ENCODE results near the gene CCDC83. TPM values are rescaled to one million over a fixed set of nuclear protein-coding genes. Genes with fewer than 3 reads are reported as not detected.

The CCDC83 gene
- total and polyA plus RNA-seq, 12 donors: not detected

DNA sequence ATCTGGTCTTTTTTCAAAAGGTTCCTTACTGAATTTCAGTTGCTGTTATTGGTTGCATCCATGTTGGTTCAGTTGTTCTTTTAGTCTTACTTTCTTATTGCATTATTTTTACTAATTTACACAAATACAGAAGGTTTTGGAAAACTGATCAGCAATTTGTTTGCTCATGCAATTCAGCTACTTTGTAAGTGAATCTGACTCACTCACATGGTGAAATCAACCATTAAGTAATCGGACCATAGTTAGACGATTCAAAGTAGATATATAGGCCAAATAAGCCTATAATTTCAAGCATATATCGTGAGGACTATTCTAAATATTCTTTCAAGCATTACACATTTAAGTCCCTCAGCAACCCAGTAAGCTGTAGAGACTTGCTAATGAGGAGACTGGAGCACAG is 41.7 kb downstream of the CCDC83 start:
- ATAC-seq: no peak
- intact Hi-C loops (cut with DNase I): no loop called here
- H3K27me3 ChIP-seq: no peaks in the 10 kb centered on the region
- H3K4me1 ChIP-seq: peaks cover 0 to 3% (median 0%) of the 10 kb centered on the region in 9 donors
- 93 to 96% methylated on average over 3 of the region's 3 CpGs for WGBS, 2 donors
- TF ChIP-seq, protein P1, sequence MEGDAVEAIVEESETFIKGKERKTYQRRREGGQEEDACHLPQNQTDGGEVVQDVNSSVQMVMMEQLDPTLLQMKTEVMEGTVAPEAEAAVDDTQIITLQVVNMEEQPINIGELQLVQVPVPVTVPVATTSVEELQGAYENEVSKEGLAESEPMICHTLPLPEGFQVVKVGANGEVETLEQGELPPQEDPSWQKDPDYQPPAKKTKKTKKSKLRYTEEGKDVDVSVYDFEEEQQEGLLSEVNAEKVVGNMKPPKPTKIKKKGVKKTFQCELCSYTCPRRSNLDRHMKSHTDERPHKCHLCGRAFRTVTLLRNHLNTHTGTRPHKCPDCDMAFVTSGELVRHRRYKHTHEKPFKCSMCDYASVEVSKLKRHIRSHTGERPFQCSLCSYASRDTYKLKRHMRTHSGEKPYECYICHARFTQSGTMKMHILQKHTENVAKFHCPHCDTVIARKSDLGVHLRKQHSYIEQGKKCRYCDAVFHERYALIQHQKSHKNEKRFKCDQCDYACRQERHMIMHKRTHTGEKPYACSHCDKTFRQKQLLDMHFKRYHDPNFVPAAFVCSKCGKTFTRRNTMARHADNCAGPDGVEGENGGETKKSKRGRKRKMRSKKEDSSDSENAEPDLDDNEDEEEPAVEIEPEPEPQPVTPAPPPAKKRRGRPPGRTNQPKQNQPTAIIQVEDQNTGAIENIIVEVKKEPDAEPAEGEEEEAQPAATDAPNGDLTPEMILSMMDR (IDR thresholded peaks at IDR 0.05): no peak
- H3K27ac ChIP-seq: no peak overlapping the region
- no peak for DNase-seq
- H3K36me3 ChIP-seq: no peaks in the 10 kb centered on the region
- H3K4me3 ChIP-seq: no peak overlapping the region
- H3K9me3 ChIP-seq: no peaks in the 10 kb centered on the region

DNA sequence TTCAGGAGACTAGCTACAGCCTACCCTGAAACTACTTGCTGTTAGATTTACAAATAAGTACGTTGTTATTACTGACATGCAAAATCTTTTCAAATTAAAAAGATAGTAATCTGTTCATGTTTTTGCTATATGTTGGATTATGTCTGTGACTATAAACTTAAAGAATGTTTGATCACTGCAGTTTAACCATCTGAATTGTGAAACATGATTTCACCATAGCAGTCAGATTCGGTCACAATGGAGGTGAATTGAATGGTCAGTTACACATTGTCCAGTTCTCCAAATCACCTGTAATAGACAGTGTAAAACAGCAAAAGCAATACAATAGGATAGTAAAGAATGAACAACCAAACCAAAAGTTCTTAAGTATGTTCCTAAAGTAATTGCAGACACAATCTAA is 43.3 kb downstream of the CCDC83 start:
- Histone ChIP-seq H3K4me3 (no peak overlapping the region), H3K27ac (no peak overlapping the region), H3K4me1 (peaks cover 0 to 7% (median 0%) of the 10 kb centered on the region in 9 donors), H3K36me3 (no peaks in the 10 kb centered on the region), H3K9me3 (no peaks in the 10 kb centered on the region), H3K27me3 (no peaks in the 10 kb centered on the region)
- no peak for ATAC-seq
- intact Hi-C loops (cut with DNase I): no loop called here
- no peak for DNase-seq
- TF ChIP-seq, protein P1 (IDR thresholded peaks at IDR 0.05): no peak
- 49 to 51% methylated on average over 2 of the region's 2 CpGs for WGBS, 2 donors

DNA sequence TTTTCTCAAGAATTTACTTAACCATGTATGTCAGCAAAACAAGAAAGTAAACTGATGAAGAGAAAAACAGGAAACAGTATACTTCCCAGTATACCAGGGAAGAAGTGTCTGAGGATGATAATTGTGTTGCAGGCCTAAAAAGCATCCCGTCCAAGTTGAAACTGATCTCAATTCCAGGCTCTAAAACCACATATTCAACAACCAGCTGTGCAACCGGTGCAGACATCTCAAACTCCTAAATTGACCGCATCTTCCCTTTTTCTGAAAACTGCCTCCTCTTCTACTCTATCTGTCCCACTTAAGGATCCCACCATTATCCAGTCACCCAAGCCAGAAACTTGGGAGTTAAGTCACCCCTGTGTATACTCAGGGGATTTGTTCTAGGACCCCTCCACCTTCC is 47.2 kb downstream of the CCDC83 start:
- Histone ChIP-seq H3K4me1 (peaks cover 0 to 7% (median 0%) of the 10 kb centered on the region in 9 donors), H3K36me3 (no peaks in the 10 kb centered on the region), H3K27me3 (no peaks in the 10 kb centered on the region), H3K27ac (no peak overlapping the region), H3K9me3 (no peaks in the 10 kb centered on the region), H3K4me3 (no peak overlapping the region)
- intact Hi-C loops (cut with DNase I): no loop called here
- no peak for DNase-seq
- TF ChIP-seq, protein P1 (IDR thresholded peaks at IDR 0.05): no peak
- no peak for ATAC-seq
- 79 to 88% methylated on average over 3 of the region's 3 CpGs for WGBS, 2 donors

DNA sequence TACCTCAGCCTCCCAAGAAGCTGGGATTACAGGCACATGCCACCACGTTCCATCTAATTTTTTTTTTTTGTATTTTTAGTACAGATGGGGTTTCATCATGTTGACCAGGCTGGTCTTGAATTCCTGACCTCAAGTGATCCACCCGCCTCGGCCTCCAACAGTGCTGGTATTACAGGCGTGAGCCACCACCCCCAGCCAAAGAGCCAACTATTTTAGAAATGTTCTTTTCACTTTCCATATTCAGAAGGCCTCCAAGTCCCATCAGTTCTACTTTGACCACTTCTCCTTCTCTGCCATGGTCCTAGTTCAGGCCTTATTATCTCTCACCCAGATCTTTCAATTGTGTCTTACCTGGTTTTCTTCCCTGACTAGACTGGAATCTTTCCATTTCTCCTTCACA is 48.2 kb downstream of the CCDC83 start:
- no peaks in the 10 kb centered on the region for H3K36me3 ChIP-seq
- no peak for ATAC-seq

More for the DNA sequence above, 48.2 kb downstream of the CCDC83 start:
- Histone ChIP-seq H3K4me3 (no peak overlapping the region), H3K27ac (no peak overlapping the region), H3K27me3 (no peaks in the 10 kb centered on the region), H3K9me3 (no peaks in the 10 kb centered on the region), H3K4me1 (peaks cover 0 to 7% (median 0%) of the 10 kb centered on the region in 9 donors)
- 85 to 93% methylated on average over 4 of the region's 4 CpGs for WGBS, 2 donors
- TF ChIP-seq, protein P1 (IDR thresholded peaks at IDR 0.05): no peak
- intact Hi-C loops (cut with DNase I): no loop called here
- no peak for DNase-seq
